CD14-positive monocyte (primary cell): ENCODE results near the gene DNAH14. TPM values are rescaled to one million over a fixed set of nuclear protein-coding genes. Genes with fewer than 3 reads are reported as not detected.
"Not testable (repeated sequence)": the region's sequence is repeated elsewhere in the genome, so short reads cannot be mapped to it uniquely, and the experiment has no call there.

ENCODE experiments used
- DNase-seq, 3 donors: peaks; one replicate each; pipeline ENCODE4 v3.0.0-alpha.2; 2011 to 2022
- H2AFZ ChIP-seq: 2 replicates; pipeline ENCODE4 v1.6.0; 2012; ENCODE audit warnings: mild to moderate bottlenecking, low read depth, low read length, inconsistent platforms; ENCODE audit not compliant: insufficient read depth, poor library complexity, severe bottlenecking
- H3K27ac ChIP-seq, 2 donors: 1 replicate in 1 of 2; 2 replicates in 1 of 2; pipeline ENCODE4 v1.5.1; 2012 to 2013; ENCODE audit warnings: low read length in 2 of 2, control low read depth in 1 of 2, inconsistent platforms in 1 of 2, low read depth in 1 of 2, mild to moderate bottlenecking in 1 of 2
- H3K27me3 ChIP-seq, 2 donors: one replicate each; pipeline versions ENCODE4 v1.6.0 to v1.6.1; 2011 to 2013; ENCODE audit warnings: low read length in 2 of 2; ENCODE audit not compliant: control insufficient read depth in 2 of 2, insufficient read depth in 2 of 2
- H3K36me3 ChIP-seq, 2 donors: replicated peaks in 1 of 2; 1 replicate in 1 of 2; 2 replicates in 1 of 2; pipeline versions ENCODE4 v1.5.1 to v1.6.1; 2012 to 2013; ENCODE audit warnings: low read length in 2 of 2, control low read depth in 1 of 2, inconsistent platforms in 1 of 2, mild to moderate bottlenecking in 1 of 2; ENCODE audit not compliant: insufficient read depth in 2 of 2, control insufficient read depth in 1 of 2
- H3K4me1 ChIP-seq, 2 donors: 1 replicate in 1 of 2; 2 replicates in 1 of 2; pipeline versions ENCODE4 v1.5.1 to v1.6.1; 2012 to 2013; ENCODE audit warnings: low read length in 2 of 2, control low read depth in 1 of 2, inconsistent platforms in 1 of 2, mild to moderate bottlenecking in 1 of 2, moderate library complexity in 1 of 2; ENCODE audit not compliant: insufficient read depth in 2 of 2, control insufficient read depth in 1 of 2
- H3K4me2 ChIP-seq: replicated peaks from 2 replicates; pipeline ENCODE3; 2012; ENCODE audit warnings: low read length, moderate library complexity, mild to moderate bottlenecking; ENCODE audit not compliant: poor library complexity, severe bottlenecking; ENCODE audit errors: extremely low read depth
- H3K4me3 ChIP-seq, 3 experiments: fragments of 200-600 bp in 1 of 3; sonication (generic) in 1 of 3; replicated peaks in 1 of 3; 1 replicate in 2 of 3; 2 replicates in 1 of 3; pipeline ENCODE4 v1.5.1; 2011 to 2013; ENCODE audit warnings: low read length in 3 of 3, mild to moderate bottlenecking in 3 of 3, control low read depth in 2 of 3, low read depth in 2 of 3, inconsistent platforms in 1 of 3, moderate library complexity in 1 of 3
- H3K79me2 ChIP-seq: 2 replicates; pipeline ENCODE4 v1.6.0; 2012; ENCODE audit warnings: mild to moderate bottlenecking, control low read depth, inconsistent platforms, low read length, moderate library complexity; ENCODE audit not compliant: insufficient read depth
- H3K9ac ChIP-seq: 2 replicates; pipeline ENCODE4 v1.6.0; 2017; ENCODE audit warnings: low read length, mild to moderate bottlenecking; ENCODE audit not compliant: insufficient read depth, poor library complexity, severe bottlenecking
- H3K9me3 ChIP-seq, 2 donors: replicated peaks in 1 of 2; 1 replicate in 1 of 2; 2 replicates in 1 of 2; pipeline versions ENCODE4 v1.5.1 to v1.6.1; 2012 to 2013; ENCODE audit warnings: low read length in 2 of 2, control low read depth in 1 of 2; ENCODE audit not compliant: control insufficient read depth in 1 of 2, insufficient read depth in 1 of 2
- H4K20me1 ChIP-seq: 2 replicates; pipeline ENCODE4 v1.6.0; 2012; ENCODE audit warnings: mild to moderate bottlenecking, low read length, control low read depth, moderate library complexity; ENCODE audit not compliant: insufficient read depth
- H3K27ac Mint-ChIP-seq, 7 donors: one replicate each; pipeline ENCODE4 v1.8.0; 2020; ENCODE audit warnings: mild to moderate bottlenecking in 7 of 7, mixed read lengths in 7 of 7, moderate library complexity in 6 of 7, inconsistent platforms in 2 of 7
- H3K27me3 Mint-ChIP-seq, 3 donors: one replicate each; pipeline ENCODE4 v1.8.0; 2021 to 2022; ENCODE audit warnings: low read depth in 3 of 3, mild to moderate bottlenecking in 3 of 3, mixed read lengths in 3 of 3, moderate library complexity in 3 of 3, inconsistent platforms in 1 of 3
- H3K36me3 Mint-ChIP-seq, 2 donors: one replicate each; pipeline ENCODE4 v1.8.0; 2020; ENCODE audit warnings: mixed read lengths in 2 of 2, inconsistent platforms in 1 of 2, mild to moderate bottlenecking in 1 of 2
- H3K4me1 Mint-ChIP-seq: one replicate; pipeline ENCODE4 v1.8.0; 2020; ENCODE audit warnings: mild to moderate bottlenecking, mixed read lengths
- H3K4me3 Mint-ChIP-seq, 2 donors: one replicate each; pipeline ENCODE4 v1.8.0; 2020; ENCODE audit warnings: mild to moderate bottlenecking in 2 of 2, mixed read lengths in 2 of 2, moderate library complexity in 1 of 2
- H3K9me3 Mint-ChIP-seq, 7 donors: one replicate each; pipeline ENCODE4 v1.8.0; 2020 to 2022; ENCODE audit warnings: mixed read lengths in 7 of 7, mild to moderate bottlenecking in 6 of 7, moderate library complexity in 6 of 7, inconsistent platforms in 2 of 7
- CTCF ChIP-seq: fragments of 200-600 bp; IDR thresholded peaks from one replicate; pipeline ENCODE4 v1.8.0; 2022; ENCODE audit warnings: antibody characterized with exemption, mild to moderate bottlenecking
- WGBS: methylation state at CpG from one replicate; pipeline ENCODE4 v1.1.5; 2013; ENCODE audit warnings: missing lambda C conversion rate; ENCODE audit not compliant: insufficient coverage; 5-methylcytosine and 5-hydroxymethylcytosine counted together
- intact Hi-C, 2 donors: fragments of 100-400 bp; cut with micrococcal nuclease; formaldehyde crosslinking; loops; one replicate each; pipeline versions ENCODE4 v1.15.0 to v1.15.1; 2023
- polyA plus RNA-seq, 3 donors: library from polyadenylated mRNA; depleted of rRNA in 1 of 3; unstranded in 2 of 3; stranded (reverse) in 1 of 3; fragments of 300-500 nt in 2 of 3; fragments of >200 nt in 1 of 3; fragmentation: Illumina TruSeq in 2 of 3; gene quantifications; 1 replicate in 2 of 3; 2 replicates in 1 of 3; pipeline ENCODE4 v1.2.3, GENCODE V29; 2012 to 2021

The DNAH14 gene
- polyA plus RNA-seq, 3 donors: 0.83 TPM; not detected in 2

- peaks cover 6 to 12% of the 10 kb centered on the region in 2 donors for H3K9me3 ChIP-seq
- H3K27me3 ChIP-seq: no peaks in the 10 kb centered on the region
- no peaks in the 10 kb centered on the region for H4K20me1 ChIP-seq
- no peak overlapping the region for H3K9ac ChIP-seq
- no peaks in the 10 kb centered on the region for H3K4me1 Mint-ChIP-seq
- no peak overlapping the region for H3K4me2 ChIP-seq
- TF ChIP-seq CTCF: no peak
- no peaks in the 10 kb centered on the region for H3K79me2 ChIP-seq
- H3K4me1 ChIP-seq: no peaks in the 10 kb centered on the region
- no peak overlapping the region for H3K4me3 ChIP-seq
- H3K9me3 Mint-ChIP-seq: peaks cover 10 to 22% (median 14%) of the 10 kb centered on the region in 7 donors
- DNase-seq: no peak
- H3K36me3 ChIP-seq: no peaks in the 10 kb centered on the region
- no peak overlapping the region for H3K4me3 Mint-ChIP-seq
- intact Hi-C loops: no loop called here
- H3K36me3 Mint-ChIP-seq: no peaks in the 10 kb centered on the region
- 77% methylated on average over 2 of the region's 2 CpGs for WGBS
- H3K27ac ChIP-seq: no peak overlapping the region
- H3K27ac Mint-ChIP-seq: no peak overlapping the region
- peaks cover under 1 to 5% (median 2%) of the 10 kb centered on the region in 3 donors for H3K27me3 Mint-ChIP-seq
- no peak overlapping the region for H2AFZ ChIP-seq
Measured at GRCh38 chr1:224883091-224883490, 46.4 kb upstream of the DNAH14 start.

- H3K9me3 Mint-ChIP-seq: peaks cover 10 to 22% (median 14%) of the 10 kb centered on the region in 7 donors
- H3K36me3 Mint-ChIP-seq: no peaks in the 10 kb centered on the region
- no peak overlapping the region for H3K9ac ChIP-seq
- no peaks in the 10 kb centered on the region for H3K4me1 Mint-ChIP-seq
- no peaks in the 10 kb centered on the region for H3K79me2 ChIP-seq
- no peaks in the 10 kb centered on the region for H3K36me3 ChIP-seq
- no peak overlapping the region for H2AFZ ChIP-seq
- no peak overlapping the region for H3K4me2 ChIP-seq
- TF ChIP-seq CTCF: no peak
- H3K9me3 ChIP-seq: peaks cover 6 to 12% of the 10 kb centered on the region in 2 donors
- H3K27me3 Mint-ChIP-seq: peaks cover 0 to 4% (median 2%) of the 10 kb centered on the region in 3 donors
- DNase-seq: no peak
- H3K4me3 Mint-ChIP-seq: no peak overlapping the region
- intact Hi-C loops: no loop called here
- no peaks in the 10 kb centered on the region for H3K4me1 ChIP-seq
- H3K4me3 ChIP-seq: no peak overlapping the region
- no peak overlapping the region for H3K27ac ChIP-seq
- no peaks in the 10 kb centered on the region for H3K27me3 ChIP-seq
- 100% methylated on average over 1 of the region's 1 CpG for WGBS
- no peak overlapping the region for H3K27ac Mint-ChIP-seq
- no peaks in the 10 kb centered on the region for H4K20me1 ChIP-seq
Measured at GRCh38 chr1:224884361-224884801, 45.1 kb upstream of the DNAH14 start.

GRCh38 chr1:224885376-224885775 is 44.1 kb upstream of the DNAH14 start:
- H3K4me3 Mint-ChIP-seq, H3K36me3 ChIP-seq, H3K36me3 Mint-ChIP-seq, H3K4me3 ChIP-seq, intact Hi-C loops, H3K27me3 ChIP-seq, H3K9ac ChIP-seq, H2AFZ ChIP-seq, H3K27ac Mint-ChIP-seq, DNase-seq, H3K27ac ChIP-seq, H3K27me3 Mint-ChIP-seq, H3K4me2 ChIP-seq, H3K4me1 Mint-ChIP-seq, H3K79me2 ChIP-seq, H4K20me1 ChIP-seq, H3K4me1 ChIP-seq: not testable (repeated sequence)
- H3K9me3 Mint-ChIP-seq: peaks cover 10 to 22% (median 14%) of the 10 kb centered on the region in 7 donors
- 86% methylated on average over 1 of the region's 2 CpGs for WGBS
- H3K9me3 ChIP-seq: peaks cover 6 to 12% of the 10 kb centered on the region in 2 donors
